RCC 7860 (cell line): ENCODE data around the gene UGT2B28.
"Not testable (repeated sequence)": the region's sequence is repeated elsewhere in the genome, so short reads cannot be mapped to it uniquely, and the experiment has no call there.

Source experiments
- DNase-seq: peaks from one replicate; pipeline ENCODE4 v3.0.0-alpha.2; 2015; ENCODE audit warnings: low spot score
- FAIRE-seq: peaks from 2 replicates; lab custom pipeline; 2012; peaks lifted over from hg19 to GRCh38; lab: Jason Lieb, UNC

UGT2B28 gene

GRCh38 chr4:69280081-69280480 lies at the start of gene UGT2B28:
Gene UGT2B28, plus strand, starts transcription at chr4:69280475. Its CDS starts 26 bp downstream, at chr4:69280501.
- FAIRE-seq, DNase-seq: not testable (repeated sequence)

GRCh38 chr4:69239092-69239491 lies 41.2 kb upstream of the UGT2B28 start:
- no peak for FAIRE-seq
- no peak for DNase-seq

- no peak for FAIRE-seq
- DNase-seq: no peak
Observed at GRCh38 chr4:69239557-69240168, 40.6 kb upstream of the UGT2B28 start.

- not testable (repeated sequence) for DNase-seq, FAIRE-seq
Observed at GRCh38 chr4:69240787-69241186, 39.5 kb upstream of the UGT2B28 start.

- not testable (repeated sequence) for FAIRE-seq, DNase-seq
Observed at GRCh38 chr4:69241746-69242145, 38.5 kb upstream of the UGT2B28 start.

- DNase-seq, FAIRE-seq: not testable (repeated sequence)
Observed at GRCh38 chr4:69242562-69243240, 37.6 kb upstream of the UGT2B28 start.

GRCh38 chr4:69250884-69251283 lies 29.4 kb upstream of the UGT2B28 start:
- not testable (repeated sequence) for FAIRE-seq, DNase-seq

- not testable (repeated sequence) for DNase-seq, FAIRE-seq
Observed at GRCh38 chr4:69253147-69253772, 27.0 kb upstream of the UGT2B28 start.

- not testable (repeated sequence) for FAIRE-seq
Observed at GRCh38 chr4:69268612-69269011, 11.7 kb upstream of the UGT2B28 start.

GRCh38 chr4:69296356-69296755 lies 16.1 kb downstream of the UGT2B28 start:
- DNase-seq, FAIRE-seq: not testable (repeated sequence)

More at GRCh38 chr4:69268612-69269011, 11.7 kb upstream of the UGT2B28 start:
- not testable (repeated sequence) for DNase-seq

- not testable (repeated sequence) for DNase-seq, FAIRE-seq
Observed at GRCh38 chr4:69308426-69309033, 28.3 kb downstream of the UGT2B28 start.

GRCh38 chr4:69309549-69310076 lies 29.3 kb downstream of the UGT2B28 start:
- not testable (repeated sequence) for FAIRE-seq, DNase-seq

- FAIRE-seq, DNase-seq: not testable (repeated sequence)
Observed at GRCh38 chr4:69310262-69310661, 30.0 kb downstream of the UGT2B28 start.

GRCh38 chr4:69317669-69318298 lies 37.5 kb downstream of the UGT2B28 start:
- FAIRE-seq, DNase-seq: not testable (repeated sequence)

- no peak for DNase-seq
- no peak for FAIRE-seq
Observed at GRCh38 chr4:69321153-69321729, 41.0 kb downstream of the UGT2B28 start.

GRCh38 chr4:69322055-69322454 lies 41.8 kb downstream of the UGT2B28 start:
- FAIRE-seq: no peak
- DNase-seq: no peak

- DNase-seq (no peak), FAIRE-seq (no peak)
Observed at GRCh38 chr4:69323284-69323683, 43.0 kb downstream of the UGT2B28 start.

GRCh38 chr4:69330345-69331047 lies 50.2 kb downstream of the UGT2B28 start:
- FAIRE-seq: no peak
- DNase-seq: no peak

- FAIRE-seq: peak; percentile 95
- DNase-seq: peak; percentile 27
Observed at GRCh38 chr4:69331304-69331703, 51.0 kb downstream of the UGT2B28 start.
